ENCODE measurements around the gene TTC12.

GRCh38 chr11:113401718-113402117 lies 87.3 kb downstream of the TTC12 start:
- TF ChIP-seq CTCF (optimal IDR thresholded peaks at IDR 0.05 in 1 of 3, IDR thresholded peaks at IDR 0.05 in 1 of 3, conservative IDR thresholded peaks at IDR 0.05 in 1 of 3; ENCODE audit: extremely low read depth in 1 of 3, insufficient read depth in 2 of 3, low read length in 3 of 3) (no peak), EZH2 (IDR thresholded peaks at IDR 0.05; ENCODE audit: low read length) (no peak)

Measured in keratinocyte (primary cell).